DOHH2 (cell line): ENCODE data around the gene SLC16A13.

Experiments used
- H3F3A ChIP-seq: fragments of 200-600 bp; sonication (generic), shearing (Covaris generic); 2 replicates; pipeline ENCODE4 v1.6.0; 2016; ENCODE audit warnings: antibody characterized with exemption, mild to moderate bottlenecking; ENCODE audit not compliant: control insufficient read depth, insufficient read depth
- H3K27ac ChIP-seq: fragments of 200-600 bp; sonication (generic); 2 replicates; pipeline ENCODE4 v1.5.1; 2014; ENCODE audit warnings: low read depth, mild to moderate bottlenecking, low read length, moderate library complexity
- H3K27me3 ChIP-seq: fragments of 200-600 bp; sonication (generic); 2 replicates; pipeline ENCODE4 v1.6.1; 2014; ENCODE audit warnings: mild to moderate bottlenecking, low read length, mixed read lengths; ENCODE audit not compliant: control insufficient read depth
- H3K36me3 ChIP-seq: fragments of 200-600 bp; sonication (generic); 2 replicates; pipeline ENCODE4 v1.6.1; 2014; ENCODE audit warnings: mild to moderate bottlenecking, low read length, moderate library complexity, mixed read lengths; ENCODE audit not compliant: control insufficient read depth
- H3K4me1 ChIP-seq: fragments of 200-600 bp; sonication (generic); 2 replicates; pipeline ENCODE4 v1.6.1; 2014; ENCODE audit warnings: mild to moderate bottlenecking, low read length, mixed read lengths; ENCODE audit not compliant: control insufficient read depth
- H3K4me2 ChIP-seq: fragments of 200-600 bp; sonication (generic); 2 replicates; pipeline ENCODE4 v1.6.0; 2014; ENCODE audit warnings: mild to moderate bottlenecking, low read length, moderate library complexity
- H3K4me3 ChIP-seq: fragments of 200-600 bp; sonication (generic); 2 replicates; pipeline ENCODE4 v1.5.1; 2014; ENCODE audit warnings: mild to moderate bottlenecking, low read length, mixed read lengths
- H3K79me2 ChIP-seq: fragments of 200-600 bp; sonication (generic); 2 replicates; pipeline ENCODE4 v1.6.1; 2014; ENCODE audit warnings: mild to moderate bottlenecking, low read length, mixed read lengths; ENCODE audit not compliant: control insufficient read depth
- H3K9me2 ChIP-seq: fragments of 200-600 bp; sonication (generic); replicated peaks from 2 replicates; pipeline ENCODE4 v1.6.1; 2014; ENCODE audit warnings: mild to moderate bottlenecking, low read length, mixed read lengths; ENCODE audit not compliant: control insufficient read depth
- H3K9me3 ChIP-seq: fragments of 200-600 bp; sonication (generic); 2 replicates; pipeline ENCODE4 v1.6.1; 2014; ENCODE audit warnings: antibody characterized with exemption, low read length, mixed read lengths; ENCODE audit not compliant: control insufficient read depth, insufficient read depth
- H4K20me1 ChIP-seq: fragments of 200-600 bp; sonication (generic); 2 replicates; pipeline ENCODE4 v1.6.0; 2014; ENCODE audit warnings: low read depth, mild to moderate bottlenecking, antibody characterized with exemption, low read length, moderate library complexity; ENCODE audit not compliant: control insufficient read depth, insufficient read depth
- CTCF ChIP-seq: fragments of 200-600 bp; sonication (generic); IDR thresholded peaks from one replicate; pipeline ENCODE4 v1.5.1; 2014; ENCODE audit warnings: antibody characterized with exemption, mild to moderate bottlenecking, low read depth, low read length; ENCODE audit not compliant: poor library complexity, severe bottlenecking
- EZH2phosphoT487 ChIP-seq: fragments of 200-600 bp; sonication (generic); IDR thresholded peaks from 2 replicates; pipeline ENCODE4 v1.6.1; 2017; ENCODE audit warnings: borderline replicate concordance, mild to moderate bottlenecking, antibody characterized with exemption, low read length, moderate library complexity, mixed read lengths

The SLC16A13 gene

GRCh38 chr17:7014995-7015958 is 20.5 kb upstream of the SLC16A13 start:
- Histone ChIP-seq H3F3A (peaks cover 14% of the 10 kb centered on the region), H3K4me1 (peaks cover 25% of the 10 kb centered on the region), H4K20me1 (no peaks in the 10 kb centered on the region), H3K4me2 (peak overlapping the region; percentile 84), H3K9me2 (no peaks in the 10 kb centered on the region), H3K27ac (peak overlapping the region; percentile 94), H3K9me3 (no peaks in the 10 kb centered on the region), H3K79me2 (peaks cover 40% of the 10 kb centered on the region), H3K36me3 (peaks cover 21% of the 10 kb centered on the region), H3K4me3 (peak overlapping the region; percentile 82), H3K27me3 (no peaks in the 10 kb centered on the region)
- no peak for TF ChIP-seq CTCF
- TF ChIP-seq EZH2phosphoT487: no peak

GRCh38 chr17:7016418-7016817 is 19.4 kb upstream of the SLC16A13 start:
- H4K20me1 ChIP-seq: no peaks in the 10 kb centered on the region
- H3K27me3 ChIP-seq: no peaks in the 10 kb centered on the region
- H3K4me3 ChIP-seq: no peak overlapping the region
- H3K9me2 ChIP-seq: no peaks in the 10 kb centered on the region
- H3K9me3 ChIP-seq: no peaks in the 10 kb centered on the region
- peaks cover 28% of the 10 kb centered on the region for H3K79me2 ChIP-seq
- H3K36me3 ChIP-seq: peaks cover 21% of the 10 kb centered on the region
- H3F3A ChIP-seq: peaks cover 16% of the 10 kb centered on the region
- no peak overlapping the region for H3K4me2 ChIP-seq
- H3K4me1 ChIP-seq: peaks cover 14% of the 10 kb centered on the region
- TF ChIP-seq EZH2phosphoT487 (no peak), CTCF (no peak)
- H3K27ac ChIP-seq: no peak overlapping the region

GRCh38 chr17:7016886-7017826 is 18.7 kb upstream of the SLC16A13 start:
- no peaks in the 10 kb centered on the region for H4K20me1 ChIP-seq
- H3F3A ChIP-seq: peaks cover 16% of the 10 kb centered on the region
- H3K36me3 ChIP-seq: peaks cover 21% of the 10 kb centered on the region
- H3K4me1 ChIP-seq: peaks cover 19% of the 10 kb centered on the region
- H3K4me3 ChIP-seq: no peak overlapping the region
- H3K79me2 ChIP-seq: peaks cover 21% of the 10 kb centered on the region
- no peaks in the 10 kb centered on the region for H3K9me2 ChIP-seq
- H3K4me2 ChIP-seq: no peak overlapping the region
- no peak overlapping the region for H3K27ac ChIP-seq
- TF ChIP-seq EZH2phosphoT487: no peak
- no peak for TF ChIP-seq CTCF
- 0 out of 2 replicates have a peak, but pooled peaks cover 2% of the 10 kb centered on the region for H3K27me3 ChIP-seq
- no peaks in the 10 kb centered on the region for H3K9me3 ChIP-seq
